K562 (cell line): Measurements from ENCODE around the gene SUPT3H. TPM values are rescaled to one million over a fixed set of nuclear protein-coding genes. Genes with fewer than 3 reads are reported as not detected.

Experiments used
- ARID3B ChIP-seq: fragments of 250-450 bp; sonication (Bioruptor Pico); IDR thresholded peaks from 2 replicates; pipeline ENCODE4 v1.4.0; 2020; ENCODE audit warnings: borderline replicate concordance
- CREB3 ChIP-seq: fragments of 450-650 bp; conservative IDR thresholded peaks from 2 replicates; pipeline ENCODE4 v1.6.1; 2016; ENCODE audit warnings: missing genetic modification characterization, low read depth, mild to moderate bottlenecking, missing compliant biosample characterization, moderate library complexity
- LARP7 ChIP-seq: fragments of 450-650 bp; IDR thresholded peaks from 2 replicates; pipeline ENCODE4 v1.6.1; 2016
- MGA ChIP-seq: fragments of 450-650 bp; IDR thresholded peaks from 2 replicates; pipeline ENCODE4 v1.6.1; 2016; ENCODE audit warnings: mild to moderate bottlenecking, moderate library complexity
- PATZ1 ChIP-seq: fragments of 250-450 bp; sonication (Bioruptor Pico); IDR thresholded peaks from 2 replicates; pipeline ENCODE4 v1.5.0; 2020; ENCODE audit warnings: mild to moderate bottlenecking, borderline replicate concordance
- STAG1 ChIP-seq: sonication (generic); formaldehyde crosslinking; IDR thresholded peaks from 2 replicates; pipeline ENCODE4 v1.5.0; 2020; ENCODE audit warnings: missing genetic modification reagents, borderline replicate concordance
- XRCC3 ChIP-seq: fragments of 450-650 bp; IDR thresholded peaks from 2 replicates; pipeline ENCODE4 v1.6.1; 2017; ENCODE audit warnings: mild to moderate bottlenecking, moderate library complexity
- ZNF23 ChIP-seq: fragments of 250-450 bp; sonication (Bioruptor Pico); IDR thresholded peaks from 2 replicates; pipeline ENCODE4 v1.4.0; 2020; ENCODE audit warnings: mild to moderate bottlenecking
- ZNF311 ChIP-seq: fragments of 250-450 bp; sonication (Bioruptor Pico); IDR thresholded peaks from 2 replicates; pipeline ENCODE4 v1.4.0; 2020; ENCODE audit warnings: mild to moderate bottlenecking, moderate library complexity
- ZNF740 ChIP-seq, 3 experiments: fragments of 200-800 bp in 1 of 3; sonication (Bioruptor generic) in 1 of 3; sonication (generic) in 1 of 3; formaldehyde crosslinking in 1 of 3; IDR thresholded peaks; 2 replicates each; pipeline versions ENCODE4 v1.6.1 to v1.8.0; 2016 to 2022; ENCODE audit warnings: mild to moderate bottlenecking in 2 of 3, missing compliant biosample characterization in 2 of 3, missing genetic modification characterization in 2 of 3, missing genetic modification reagents in 1 of 3
- polyA plus RNA-seq, 8 experiments: library from polyadenylated mRNA; depleted of rRNA in 4 of 8; stranded (reverse) in 5 of 8; unstranded in 3 of 8; fragments of >200 nt; fragmentation: Nextera tagmentation in 2 of 8; fragmentation: Illumina TruSeq in 1 of 8; extraction: Ambion mirVana in 2 of 8; extraction: Trizol in 1 of 8; gene quantifications; 2 replicates each; pipeline versions ENCODE4 v1.2.1 to v1.2.3, GENCODE V29; 2011 to 2014; ENCODE audit warnings: inconsistent platforms in 1 of 8, missing spikeins in 1 of 8
- total RNA-seq, 7 experiments: library from RNA; depleted of rRNA in 6 of 7; stranded (reverse); fragments of >200 nt in 6 of 7; fragmentation: Illumina TruSeq in 2 of 7; extraction: Trizol in 2 of 7; gene quantifications; 2 replicates each; pipeline versions ENCODE4 v1.2.1 to v1.2.3, GENCODE V29; 2011 to 2021; ENCODE audit warnings: low replicate concordance in 1 of 7

The SUPT3H gene
- total and polyA plus RNA-seq, 9 of the 15 experiments (the other 6 are each of a cell fraction or from before 2014, with no cell fraction given), result 7.2 to 16.3 (median 11.9) TPM

- TF ChIP-seq MGA (no peak), CREB3 (tag) (no peak), ZNF23 (CRISPR knock-in tag) (no peak), ARID3B (CRISPR knock-in tag) (no peak), ZNF740 (CRISPR knock-in tag; IDR thresholded peaks at IDR 0.05) (no peak), ZNF740 (tag; IDR thresholded peaks at IDR 0.05) (no peak), STAG1 (CRISPR knock-in tag) (no peak), XRCC3 (no peak), ZNF311 (CRISPR knock-in tag) (no peak), LARP7 (no peak), PATZ1 (no peak)
These were observed 521.3 kb downstream of the SUPT3H start (continued) for GRCh38 chr6:44856479-44856878.
